ENCODE data around the gene IL25.
"Not testable (repeated sequence)": the region's sequence is repeated elsewhere in the genome, so short reads cannot be mapped to it uniquely, and the experiment has no call there.

Gene IL25

GRCh38 chr14:23372509-23372908 lies at the start of gene IL25:
Gene IL25, plus strand, starts transcription at chr14:23372809.
- no peak for DNase-seq (ENCODE audit: low read depth)

GRCh38 chr14:23323838-23324454 lies 48.7 kb upstream of the IL25 start:
- DNase-seq (ENCODE audit: low read depth): no peak

- no peak for DNase-seq (ENCODE audit: low read depth)
Measured at GRCh38 chr14:23324455-23324846, 48.2 kb upstream of the IL25 start.

GRCh38 chr14:23324993-23325392 lies 47.6 kb upstream of the IL25 start:
- no peak for DNase-seq (ENCODE audit: low read depth)

- DNase-seq (ENCODE audit: low read depth): not testable (repeated sequence)
Measured at GRCh38 chr14:23325746-23326145, 46.9 kb upstream of the IL25 start.

GRCh38 chr14:23326491-23327332 lies 45.9 kb upstream of the IL25 start:
- DNase-seq (ENCODE audit: low read depth): no peak

- peak; percentile 27 for DNase-seq (ENCODE audit: low read depth)
Measured at GRCh38 chr14:23327947-23328744, 44.5 kb upstream of the IL25 start.

- DNase-seq (ENCODE audit: low read depth): no peak
Measured at GRCh38 chr14:23335623-23336022, 37.0 kb upstream of the IL25 start.

GRCh38 chr14:23339506-23340268 lies 32.9 kb upstream of the IL25 start:
- DNase-seq (ENCODE audit: low read depth): no peak

- no peak for DNase-seq (ENCODE audit: low read depth)
Measured at GRCh38 chr14:23344481-23344880, 28.1 kb upstream of the IL25 start.

- no peak for DNase-seq (ENCODE audit: low read depth)
Measured at GRCh38 chr14:23345987-23346692, 26.5 kb upstream of the IL25 start.

GRCh38 chr14:23346693-23347405 lies 25.8 kb upstream of the IL25 start:
- no peak for DNase-seq (ENCODE audit: low read depth)

- DNase-seq (ENCODE audit: low read depth): no peak
Measured at GRCh38 chr14:23347406-23348296, 25.0 kb upstream of the IL25 start.

- DNase-seq (ENCODE audit: low read depth): no peak
Measured at GRCh38 chr14:23348297-23348655, 24.3 kb upstream of the IL25 start.

- DNase-seq (ENCODE audit: low read depth): no peak
Measured at GRCh38 chr14:23349156-23349845, 23.3 kb upstream of the IL25 start.

GRCh38 chr14:23351681-23352505 lies 20.7 kb upstream of the IL25 start:
- no peak for DNase-seq (ENCODE audit: low read depth)

- DNase-seq (ENCODE audit: low read depth): peak; percentile 45
Measured at GRCh38 chr14:23352506-23353432, 19.8 kb upstream of the IL25 start, which contains the start of gene SLC22A17. Gene SLC22A17, minus strand, starts transcription at chr14:23352887.
